Mucosa of descending colon (tissue), 3 donors: ENCODE measurements around the gene ARHGAP26. TPM values are rescaled to one million over a fixed set of nuclear protein-coding genes. Genes with fewer than 3 reads are reported as not detected.

Experiments
- ATAC-seq: fragments of 200-7000 bp; cut with Tn5 transposase; one replicate; pipeline ENCODE4 v1.9.1; 2020; ENCODE audit warnings: mild to moderate bottlenecking, moderate library complexity
- DNase-seq, 3 donors: peaks; one replicate each; pipeline ENCODE4 v3.0.0-alpha.2; 2020
- H3K36me3 ChIP-seq: fragments of 200-600 bp; one replicate; pipeline ENCODE4 v1.8.0; 2021; ENCODE audit warnings: low read depth, mild to moderate bottlenecking
- H3K4me1 ChIP-seq: fragments of 200-600 bp; one replicate; pipeline ENCODE4 v1.8.0; 2021; ENCODE audit warnings: low read depth, mild to moderate bottlenecking
- H3K4me3 ChIP-seq: fragments of 200-600 bp; one replicate; pipeline ENCODE4 v1.8.0; 2021; ENCODE audit warnings: mild to moderate bottlenecking
- H3K9me3 ChIP-seq: fragments of 200-600 bp; one replicate; pipeline ENCODE4 v1.8.0; 2021; ENCODE audit warnings: mild to moderate bottlenecking
- CTCF ChIP-seq: fragments of 200-600 bp; IDR thresholded peaks from one replicate; pipeline ENCODE4 v1.8.0; 2022; ENCODE audit warnings: antibody characterized with exemption, mild to moderate bottlenecking
- intact Hi-C, 2 donors: fragments of 100-400 bp; cut with DNase I in 1 of 2; cut with micrococcal nuclease in 1 of 2; formaldehyde crosslinking; loops; one replicate each; pipeline versions ENCODE4 v1.11.0 to v1.11.1; 2022; cut with DNase I, micrococcal nuclease
- total RNA-seq, 3 donors: library from RNA; stranded (reverse); fragmentation: NEBNext Ultra II Directional in 2 of 3; extraction: Animal tissue kit (Norgen Biotek cat#: 25700) in 2 of 3; gene quantifications; one replicate each; pipeline versions ENCODE4 v1.2.1 to v1.2.4, GENCODE V29; 2021 to 2023
- donor health status: DM: no; HTN: no; CAD: no; lungs with moderate emphysema.
- donor health status: DM: no; HTN: no; CAD: no.
- donor health status: DM: no; HTN: yes; CAD: no.

ARHGAP26 gene
- total RNA-seq, 3 donors from 2014 or later = 52.9 to 96.0 (median 67.8) TPM

GRCh38 chr5:143080407-143080806 is 310.2 kb downstream of the ARHGAP26 start:
- H3K9me3 ChIP-seq = no peaks in the 10 kb centered on the region
- TF ChIP-seq CTCF = no peak
- H3K36me3 ChIP-seq = no peaks in the 10 kb centered on the region
- DNase-seq (peak in 2 of 3 donors; percentile 42 to 53), ATAC-seq (peak; percentile 71)
- intact Hi-C loops = no loop called here
- peaks cover 14% of the 10 kb centered on the region for H3K4me1 ChIP-seq
- H3K4me3 ChIP-seq = no peak overlapping the region

- H3K9me3 ChIP-seq = no peaks in the 10 kb centered on the region
- H3K4me1 ChIP-seq = peaks cover 14% of the 10 kb centered on the region
- no peaks in the 10 kb centered on the region for H3K36me3 ChIP-seq
- TF ChIP-seq CTCF = no peak
- ATAC-seq (no peak), DNase-seq (no peak)
- H3K4me3 ChIP-seq = no peak overlapping the region
- intact Hi-C loops = no loop called here
Measured at GRCh38 chr5:143080982-143081381, 310.8 kb downstream of the ARHGAP26 start.

GRCh38 chr5:143083006-143083405 is 312.8 kb downstream of the ARHGAP26 start:
- no peak for TF ChIP-seq CTCF
- Histone ChIP-seq H3K9me3 (no peaks in the 10 kb centered on the region), H3K36me3 (no peaks in the 10 kb centered on the region), H3K4me1 (peaks cover 14% of the 10 kb centered on the region), H3K4me3 (no peak overlapping the region)
- DNase-seq (no peak), ATAC-seq (no peak)
- intact Hi-C loops = no loop called here

- Histone ChIP-seq H3K4me3 (no peak overlapping the region), H3K4me1 (peaks cover 14% of the 10 kb centered on the region), H3K9me3 (no peaks in the 10 kb centered on the region), H3K36me3 (no peaks in the 10 kb centered on the region)
- no peak for TF ChIP-seq CTCF
- DNase-seq = peak; percentile 63 to 66 (median 64)
- peak; percentile 91 for ATAC-seq
- intact Hi-C loops = no loop called here
Measured at GRCh38 chr5:143084407-143084806, 314.2 kb downstream of the ARHGAP26 start.

- DNase-seq = no peak
Measured at GRCh38 chr5:143085319-143085917, 315.2 kb downstream of the ARHGAP26 start.

More at GRCh38 chr5:143085319-143085917, 315.2 kb downstream of the ARHGAP26 start:
- Histone ChIP-seq H3K9me3 (no peaks in the 10 kb centered on the region), H3K36me3 (no peaks in the 10 kb centered on the region), H3K4me1 (peaks cover 14% of the 10 kb centered on the region), H3K4me3 (no peak overlapping the region)
- peak; percentile 70 for ATAC-seq
- no peak for TF ChIP-seq CTCF
- intact Hi-C loops = no loop called here
